Endometrial microvascular endothelial cells (primary cell): ENCODE results near the gene SLC35F2. TPM values are rescaled to one million over a fixed set of nuclear protein-coding genes. Genes with fewer than 3 reads are reported as not detected.
"Not testable (repeated sequence)": the region's sequence is repeated elsewhere in the genome, so short reads cannot be mapped to it uniquely, and the experiment has no call there.

ENCODE experiments used
- in situ Hi-C: cut with HindIII; loops from 2 replicates; pipeline ENCODE4 v1.10.0; 2017; ENCODE audit warnings: low sequenced_read_pairs, low pct_unique_long_range_greater_than_20kb; ENCODE audit errors: inconsistent ontology term
- total RNA-seq: library from RNA; depleted of rRNA; stranded (reverse); fragments of >200 nt; gene quantifications from one replicate; pipeline ENCODE4 v1.2.3, GENCODE V29; 2015; ENCODE audit errors: inconsistent ontology term

Gene SLC35F2
- total RNA-seq, result 71.4 TPM

GRCh38 chr11:107858217-107859070 is at the start of gene SLC35F2:
SLC35F2 (minus strand) TSS chr11:107858787; CDS start chr11:107858767, 20 bp downstream.
- in situ Hi-C loops, result no loop called here

GRCh38 chr11:107908211-107908610 is 49.6 kb upstream of the SLC35F2 start:
- in situ Hi-C loops, result no loop called here

- in situ Hi-C loops, result no loop called here
Measured at GRCh38 chr11:107898270-107898669, 39.7 kb upstream of the SLC35F2 start.

- in situ Hi-C loops, result no loop called here
Measured at GRCh38 chr11:107882095-107882820, 23.7 kb upstream of the SLC35F2 start.

DNA sequence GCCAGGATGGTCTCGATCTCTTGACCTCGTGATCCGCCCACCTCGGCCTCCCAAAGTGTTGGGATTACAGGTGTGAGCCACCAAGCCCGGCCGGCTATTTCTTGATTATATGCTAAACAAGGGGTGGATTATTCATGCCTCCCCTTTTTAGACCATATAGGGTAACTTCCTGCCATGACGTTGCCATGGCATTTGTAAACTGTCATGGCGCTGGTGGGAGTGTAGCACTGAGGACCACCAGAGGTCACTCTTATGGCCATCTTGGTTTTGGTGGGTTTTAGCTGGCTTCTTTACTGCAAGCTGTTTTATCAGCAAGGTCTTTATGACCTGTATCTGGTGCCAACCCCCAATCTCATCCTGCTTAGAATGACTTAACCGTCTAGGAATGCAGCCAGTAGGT is 22.9 kb upstream of the SLC35F2 start:
- in situ Hi-C loops, result not testable (repeated sequence)

DNA sequence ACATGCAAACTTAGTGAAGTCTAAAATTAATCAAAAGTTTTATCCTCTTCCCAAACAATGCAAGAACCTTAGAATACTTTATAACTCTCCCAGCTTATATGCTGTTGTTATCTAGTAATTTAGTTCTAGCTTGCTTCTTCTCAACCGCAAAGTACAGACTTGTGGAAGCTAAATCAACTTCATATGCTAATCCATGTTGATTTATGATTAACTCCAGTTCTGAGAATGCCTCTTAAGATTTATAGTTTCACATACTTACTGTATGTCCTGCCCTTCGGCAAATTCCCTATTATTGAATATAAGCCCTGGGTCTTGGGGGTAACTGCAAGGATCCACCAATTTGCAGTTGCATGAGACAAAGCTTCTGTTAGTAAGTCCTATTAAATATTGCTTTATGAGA is 17.6 kb upstream of the SLC35F2 start:
- in situ Hi-C loops, result no loop called here

- in situ Hi-C loops, result no loop called here
Measured at GRCh38 chr11:107864591-107864990, 6.0 kb upstream of the SLC35F2 start.

DNA sequence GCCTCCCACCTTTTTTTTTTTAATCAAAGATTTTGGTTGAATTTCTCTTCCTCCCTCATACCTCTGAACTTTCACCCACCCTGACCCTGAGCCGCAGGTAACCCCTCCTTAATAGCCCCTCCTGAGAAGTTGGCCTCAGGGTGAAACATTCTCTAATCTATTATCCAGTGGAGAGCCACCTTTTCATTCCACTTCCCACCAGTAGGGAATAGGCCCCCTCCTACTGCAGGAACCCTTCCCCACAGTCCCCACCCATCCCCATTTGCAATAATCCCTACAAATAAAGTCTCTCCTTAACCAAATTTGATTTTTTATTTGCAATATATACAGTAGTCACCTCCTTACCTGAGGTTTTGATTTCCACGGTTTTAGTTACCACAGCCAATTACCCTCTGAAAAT is 2.1 kb upstream of the SLC35F2 start:
- in situ Hi-C loops, result no loop called here

GRCh38 chr11:107860240-107860620 is 1.6 kb upstream of the SLC35F2 start:
- in situ Hi-C loops, result not testable (repeated sequence)

GRCh38 chr11:107859459-107860239 is 1.1 kb upstream of the SLC35F2 start:
- in situ Hi-C loops, result no loop called here

DNA sequence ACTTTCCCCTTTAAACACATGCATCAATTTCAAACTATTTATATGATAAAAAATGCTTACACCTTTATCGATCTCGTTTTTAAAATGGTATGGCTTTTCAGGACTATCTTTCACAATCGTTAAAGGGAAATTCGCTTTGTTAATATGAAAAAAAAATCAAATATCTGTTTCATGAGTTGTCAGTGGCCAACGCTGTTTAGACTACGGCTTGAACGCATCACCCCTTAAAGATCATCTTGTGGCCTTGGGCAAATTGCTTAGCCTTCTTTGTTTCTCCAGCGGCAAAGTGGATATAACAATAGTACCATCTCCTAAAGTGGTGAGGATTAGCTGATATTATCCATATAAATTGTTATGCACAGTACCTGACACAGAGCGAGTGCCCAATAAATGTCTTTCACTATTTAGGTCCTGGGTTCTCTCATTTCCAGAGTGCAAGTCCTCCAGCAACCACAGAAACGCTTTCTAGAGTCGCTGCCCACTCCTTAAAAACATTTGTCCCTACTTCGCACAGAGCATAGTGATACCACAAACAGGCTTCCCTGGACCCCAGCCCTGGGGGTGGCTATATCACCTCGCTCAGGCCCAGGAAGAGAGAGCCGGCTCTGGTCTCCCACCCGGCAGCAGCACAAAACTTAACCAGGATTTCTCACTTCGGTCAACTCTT is 904 bp downstream of the SLC35F2 start:
- in situ Hi-C loops, result no loop called here

GRCh38 chr11:107856981-107857517 is 1.5 kb downstream of the SLC35F2 start:
- in situ Hi-C loops, result no loop called here

DNA sequence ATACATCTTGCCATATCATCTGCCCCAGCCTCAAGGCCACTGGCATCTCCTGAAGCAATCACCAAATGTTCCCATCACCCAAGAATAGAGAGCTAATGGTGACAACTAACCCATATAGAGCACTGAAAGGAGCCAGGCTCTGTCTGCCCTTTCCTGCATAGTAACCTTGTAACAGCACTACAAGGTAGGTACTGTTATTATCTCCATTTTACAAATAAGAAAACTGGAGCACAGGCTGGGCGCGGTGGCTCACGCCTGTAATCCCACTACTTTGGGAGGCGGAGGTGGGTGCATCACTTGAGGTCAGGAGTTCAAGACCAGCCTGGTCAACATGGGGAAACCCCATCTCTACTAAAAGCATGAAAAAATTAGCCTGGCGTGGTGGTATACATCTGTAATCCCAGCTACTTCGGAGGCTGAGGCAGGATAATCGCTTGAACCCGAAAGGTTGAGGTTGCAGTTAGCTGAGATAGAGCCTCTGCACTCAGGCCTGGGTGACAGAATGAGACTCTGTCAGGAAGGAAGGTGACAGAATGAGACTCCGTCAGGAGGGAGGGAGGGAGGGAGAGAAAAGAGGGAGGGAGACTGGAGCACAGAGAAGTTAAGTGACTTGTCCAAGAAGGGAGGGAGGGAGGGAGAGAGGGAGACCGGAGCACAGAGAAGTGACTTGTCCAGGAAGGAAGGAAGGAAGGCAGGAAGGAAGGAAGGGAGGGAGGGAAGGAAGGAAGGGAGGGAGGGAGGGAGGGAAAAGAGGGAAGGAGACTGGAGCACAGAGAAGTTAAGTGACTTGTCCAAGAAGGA is 2.2 kb downstream of the SLC35F2 start:
- in situ Hi-C loops, result no loop called here

DNA sequence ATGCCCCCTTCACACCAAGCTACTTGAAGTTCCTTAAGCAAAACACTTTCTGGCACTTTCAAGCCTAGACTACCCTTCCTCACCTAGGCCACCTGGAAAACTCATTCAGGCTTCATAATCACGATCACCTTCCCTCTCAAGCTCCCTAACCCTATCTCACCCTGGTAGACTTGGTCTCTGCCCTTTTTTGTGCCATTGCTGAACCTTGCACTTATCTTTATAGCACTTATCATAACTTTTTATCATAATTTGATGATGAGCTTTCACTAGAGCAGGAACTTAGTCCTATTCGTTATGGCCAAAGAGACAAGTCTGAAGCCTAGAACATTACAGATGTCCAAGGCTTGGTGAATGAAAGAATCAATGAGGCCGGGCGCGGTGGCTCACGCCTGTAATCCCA is 5.5 kb downstream of the SLC35F2 start:
- in situ Hi-C loops, result no loop called here

- in situ Hi-C loops, result no loop called here
Measured at GRCh38 chr11:107851704-107852310, 6.8 kb downstream of the SLC35F2 start.

DNA sequence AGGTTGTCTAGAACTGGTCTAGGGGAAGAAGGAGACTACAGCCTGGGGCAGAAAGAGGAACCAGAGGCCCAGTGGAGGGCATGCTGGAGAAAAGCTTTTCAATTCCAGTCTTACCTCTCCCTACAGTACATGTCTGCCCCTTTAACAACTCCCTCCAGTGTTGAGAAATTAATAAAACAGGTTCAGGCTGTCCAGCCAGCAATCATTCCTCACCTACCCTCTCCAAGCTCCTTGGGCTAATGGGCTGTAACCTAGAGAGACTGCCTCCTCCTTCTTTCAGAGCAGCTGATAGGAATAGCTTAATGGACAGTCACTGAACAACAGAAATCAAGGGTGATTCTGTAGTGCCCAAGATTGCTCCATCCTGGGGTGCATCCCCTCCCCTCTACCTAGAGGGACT is 8.8 kb downstream of the SLC35F2 start:
- in situ Hi-C loops, result no loop called here

GRCh38 chr11:107848345-107848744 is 10.2 kb downstream of the SLC35F2 start:
- in situ Hi-C loops, result no loop called here

DNA sequence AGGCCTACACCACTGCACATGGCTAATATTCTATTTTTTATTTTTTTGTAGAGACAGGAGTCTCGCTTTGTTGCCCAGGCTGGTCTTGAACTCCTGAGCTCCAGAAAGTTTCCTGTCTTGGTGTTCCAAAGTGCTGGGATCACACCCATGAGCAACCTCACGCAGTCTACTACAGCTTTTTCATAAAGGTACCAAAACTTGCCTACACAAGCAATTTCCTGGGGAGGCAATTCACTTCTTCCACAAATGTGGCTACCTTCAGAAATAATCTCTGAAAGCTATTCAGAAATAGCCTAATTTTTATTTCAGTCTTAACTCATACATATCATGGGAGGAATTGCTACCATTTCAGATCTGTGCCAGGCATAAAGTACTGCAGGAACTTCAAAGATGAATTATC is 11.4 kb downstream of the SLC35F2 start:
- in situ Hi-C loops, result no loop called here
